ENCODE data around the gene XXYLT1.

DNA sequence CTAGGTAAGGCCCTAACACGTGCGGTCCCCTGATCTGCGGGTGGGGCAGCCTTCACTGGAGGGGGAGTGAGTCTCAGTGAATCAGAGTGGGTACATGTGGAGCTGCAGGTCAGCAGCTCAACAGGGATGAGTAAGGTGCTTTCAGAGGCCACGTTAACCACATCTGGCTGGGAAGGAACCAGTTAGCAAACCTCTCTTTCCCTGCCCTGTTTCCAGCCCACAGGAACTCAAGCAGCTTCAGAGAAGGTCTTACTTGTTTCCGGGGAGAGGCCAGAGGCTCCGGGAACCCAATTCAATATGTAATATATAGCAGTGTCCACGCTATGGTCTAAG is 175.3 kb downstream of the XXYLT1 start:
- TF ChIP-seq, protein P1, sequence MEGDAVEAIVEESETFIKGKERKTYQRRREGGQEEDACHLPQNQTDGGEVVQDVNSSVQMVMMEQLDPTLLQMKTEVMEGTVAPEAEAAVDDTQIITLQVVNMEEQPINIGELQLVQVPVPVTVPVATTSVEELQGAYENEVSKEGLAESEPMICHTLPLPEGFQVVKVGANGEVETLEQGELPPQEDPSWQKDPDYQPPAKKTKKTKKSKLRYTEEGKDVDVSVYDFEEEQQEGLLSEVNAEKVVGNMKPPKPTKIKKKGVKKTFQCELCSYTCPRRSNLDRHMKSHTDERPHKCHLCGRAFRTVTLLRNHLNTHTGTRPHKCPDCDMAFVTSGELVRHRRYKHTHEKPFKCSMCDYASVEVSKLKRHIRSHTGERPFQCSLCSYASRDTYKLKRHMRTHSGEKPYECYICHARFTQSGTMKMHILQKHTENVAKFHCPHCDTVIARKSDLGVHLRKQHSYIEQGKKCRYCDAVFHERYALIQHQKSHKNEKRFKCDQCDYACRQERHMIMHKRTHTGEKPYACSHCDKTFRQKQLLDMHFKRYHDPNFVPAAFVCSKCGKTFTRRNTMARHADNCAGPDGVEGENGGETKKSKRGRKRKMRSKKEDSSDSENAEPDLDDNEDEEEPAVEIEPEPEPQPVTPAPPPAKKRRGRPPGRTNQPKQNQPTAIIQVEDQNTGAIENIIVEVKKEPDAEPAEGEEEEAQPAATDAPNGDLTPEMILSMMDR (IDR thresholded peaks at IDR 0.05) = no peak
- TF ChIP-seq POLR2AphosphoS5 (IDR thresholded peaks at IDR 0.05; ENCODE audit: insufficient read depth in 1 of 2, low read depth in 1 of 2) = no peak
- no peak for TF ChIP-seq POLR2A (IDR thresholded peaks at IDR 0.05)

Measured in vagina (tissue), 2 donors.